H9 (cell line): Measurements from ENCODE around the gene FRRS1. TPM values are rescaled to one million over a fixed set of nuclear protein-coding genes. Genes with fewer than 3 reads are reported as not detected.

Source experiments
- DNase-seq: peaks from one replicate; pipeline ENCODE4 v3.0.0-alpha.2; 2017
- H2AFZ ChIP-seq: one replicate; pipeline ENCODE4 v1.6.1; 2013; ENCODE audit warnings: mild to moderate bottlenecking, low read length, control low read depth, moderate library complexity
- H2AK5ac ChIP-seq: 2 replicates; pipeline ENCODE4 v1.6.1; 2013; ENCODE audit warnings: low read length, control low read depth, mixed read lengths; ENCODE audit not compliant: insufficient read length
- H2BK120ac ChIP-seq: one replicate; pipeline ENCODE4 v1.6.1; 2013; ENCODE audit warnings: low read depth, mild to moderate bottlenecking, low read length, control low read depth, inconsistent platforms; ENCODE audit not compliant: poor library complexity, severe bottlenecking
- H2BK12ac ChIP-seq: 2 replicates; pipeline ENCODE4 v1.6.1; 2013; ENCODE audit warnings: low read length, control low read depth, mixed read lengths, low read depth; ENCODE audit not compliant: insufficient read length
- H2BK15ac ChIP-seq: 2 replicates; pipeline ENCODE4 v1.6.1; 2013; ENCODE audit warnings: low read depth, low read length, control low read depth
- H2BK20ac ChIP-seq: one replicate; pipeline ENCODE4 v1.6.1; 2013; ENCODE audit warnings: low read depth, mild to moderate bottlenecking, low read length, control low read depth, inconsistent platforms; ENCODE audit not compliant: poor library complexity, severe bottlenecking
- H2BK5ac ChIP-seq: 2 replicates; pipeline ENCODE4 v1.6.1; 2013; ENCODE audit warnings: low read length, control low read depth, mixed read lengths; ENCODE audit not compliant: insufficient read length
- H3K14ac ChIP-seq: 2 replicates; pipeline ENCODE4 v1.6.1; 2013; ENCODE audit warnings: low read length, control low read depth; ENCODE audit not compliant: insufficient read depth
- H3K18ac ChIP-seq: 2 replicates; pipeline ENCODE4 v1.6.1; 2013; ENCODE audit warnings: low read depth, mild to moderate bottlenecking, mixed read lengths, low read length, control low read depth; ENCODE audit not compliant: insufficient read length
- H3K23ac ChIP-seq: 2 replicates; pipeline ENCODE4 v1.6.1; 2013; ENCODE audit warnings: low read length, control low read depth, mixed read lengths, low read depth; ENCODE audit not compliant: insufficient read length
- H3K23me2 ChIP-seq: 2 replicates; pipeline ENCODE4 v1.6.1; 2013; ENCODE audit warnings: low read depth, mild to moderate bottlenecking, mixed read lengths, low read length, control low read depth; ENCODE audit not compliant: insufficient read length, poor library complexity, severe bottlenecking
- H3K27ac ChIP-seq: 2 replicates; pipeline ENCODE4 v1.5.1; 2013; ENCODE audit warnings: low read length, control low read depth, mixed read lengths, low read depth; ENCODE audit not compliant: insufficient read length
- H3K27me3 ChIP-seq: 2 replicates; pipeline ENCODE4 v1.6.1; 2013; ENCODE audit warnings: low read length, control low read depth, inconsistent platforms; ENCODE audit not compliant: insufficient read depth
- H3K4ac ChIP-seq: 2 replicates; pipeline ENCODE4 v1.6.1; 2013; ENCODE audit warnings: low read depth, mild to moderate bottlenecking, control low read depth, inconsistent platforms, low read length, moderate library complexity
- H3K4me1 ChIP-seq: 2 replicates; pipeline ENCODE4 v1.6.1; 2013; ENCODE audit warnings: low read length, control low read depth, inconsistent platforms; ENCODE audit not compliant: insufficient read depth
- H3K4me2 ChIP-seq: 2 replicates; pipeline ENCODE4 v1.6.1; 2013; ENCODE audit warnings: low read length, control low read depth, mixed read lengths; ENCODE audit not compliant: insufficient read length, insufficient read depth
- H3K56ac ChIP-seq: 2 replicates; pipeline ENCODE4 v1.6.1; 2013; ENCODE audit warnings: low read depth, mild to moderate bottlenecking, mixed read lengths, low read length, control low read depth; ENCODE audit not compliant: insufficient read length
- H3K79me1 ChIP-seq: 2 replicates; pipeline ENCODE4 v1.6.1; 2013; ENCODE audit warnings: low read depth, mild to moderate bottlenecking, moderate library complexity, low read length, control low read depth, inconsistent platforms; ENCODE audit not compliant: insufficient read depth, poor library complexity, severe bottlenecking
- H3K79me2 ChIP-seq: 2 replicates; pipeline ENCODE4 v1.6.1; 2013; ENCODE audit warnings: low read length, control low read depth, inconsistent platforms; ENCODE audit not compliant: insufficient read depth
- H3K9ac ChIP-seq: 2 replicates; pipeline ENCODE4 v1.6.1; 2013; ENCODE audit warnings: low read length, control low read depth, mixed read lengths; ENCODE audit not compliant: insufficient read length; ENCODE audit errors: extremely low read depth
- H3K9me3 ChIP-seq: one replicate; pipeline ENCODE4 v1.6.1; 2013; ENCODE audit warnings: low read depth, low read length, inconsistent platforms; ENCODE audit not compliant: control insufficient read depth
- H3T11ph ChIP-seq: one replicate; pipeline ENCODE4 v1.6.1; 2013; ENCODE audit warnings: mild to moderate bottlenecking, low read length, control low read depth, inconsistent platforms
- H4K20me1 ChIP-seq: one replicate; pipeline ENCODE4 v1.6.1; 2013; ENCODE audit not compliant: control insufficient read depth, insufficient read length, insufficient read depth
- H4K5ac ChIP-seq: 2 replicates; pipeline ENCODE4 v1.6.1; 2013; ENCODE audit warnings: low read depth, mild to moderate bottlenecking, mixed read lengths, low read length, control low read depth; ENCODE audit not compliant: insufficient read length
- H4K8ac ChIP-seq: replicated peaks from 2 replicates; pipeline ENCODE4 v1.6.1; 2013; ENCODE audit warnings: low read length, control low read depth, mixed read lengths, low read depth; ENCODE audit not compliant: insufficient read length
- H4K91ac ChIP-seq: 2 replicates; pipeline ENCODE4 v1.6.1; 2013; ENCODE audit warnings: low read depth, mild to moderate bottlenecking, moderate library complexity, mixed read lengths, low read length, control low read depth; ENCODE audit not compliant: insufficient read length
- H3K27ac Mint-ChIP-seq, 3 experiments: 2 replicates in 2 of 3; 3 replicates in 1 of 3; pipeline ENCODE4 v1.8.0; 2020 to 2021; ENCODE audit warnings: mixed read lengths in 3 of 3, mild to moderate bottlenecking in 1 of 3, moderate library complexity in 1 of 3
- H3K27me3 Mint-ChIP-seq: 2 replicates; pipeline ENCODE4 v1.8.0; 2021; ENCODE audit warnings: low read depth, mild to moderate bottlenecking, moderate library complexity, mixed read lengths
- H3K36me3 Mint-ChIP-seq, 3 experiments: 2 replicates in 2 of 3; 3 replicates in 1 of 3; pipeline ENCODE4 v1.8.0; 2020 to 2021; ENCODE audit warnings: low read depth in 3 of 3, mixed read lengths in 3 of 3; ENCODE audit not compliant: insufficient read depth in 1 of 3
- H3K4me1 Mint-ChIP-seq, 2 experiments: 2 replicates each; pipeline ENCODE4 v1.8.0; 2020; ENCODE audit warnings: mixed read lengths in 2 of 2
- H3K4me3 Mint-ChIP-seq, 2 experiments: 2 replicates in 1 of 2; 3 replicates in 1 of 2; pipeline ENCODE4 v1.8.0; 2020 to 2021; ENCODE audit warnings: mild to moderate bottlenecking in 2 of 2, mixed read lengths in 2 of 2, moderate library complexity in 1 of 2
- H3K9me3 Mint-ChIP-seq, 2 experiments: 2 replicates in 1 of 2; 3 replicates in 1 of 2; pipeline ENCODE4 v1.8.0; 2020; ENCODE audit warnings: mild to moderate bottlenecking in 2 of 2, mixed read lengths in 2 of 2, moderate library complexity in 1 of 2
- WGBS: extraction: QIAGEN DNeasy Blood & Tissue Kit; methylation state at CpG from one replicate; pipeline ENCODE4 v1.1.7; 2013; ENCODE audit warnings: missing lambda C conversion rate, low lambda C conversion rate, mixed read lengths; ENCODE audit not compliant: insufficient read length; ENCODE audit errors: extremely low coverage; 5-methylcytosine and 5-hydroxymethylcytosine counted together
- total RNA-seq: library from RNA; stranded (reverse); gene quantifications from 2 replicates; pipeline ENCODE4 v1.2.1, GENCODE V29; 2021
- TF ChIP-seq, protein P1 (sequence below): fragments of 200-600 bp; sonication (generic); conservative IDR thresholded peaks from 3 replicates; pipeline ENCODE4 v1.8.0; 2021; ENCODE audit warnings: antibody characterized with exemption, mild to moderate bottlenecking

Gene FRRS1
- total RNA-seq, 1 experiment from 2014 or later = 5.6 TPM

DNA sequence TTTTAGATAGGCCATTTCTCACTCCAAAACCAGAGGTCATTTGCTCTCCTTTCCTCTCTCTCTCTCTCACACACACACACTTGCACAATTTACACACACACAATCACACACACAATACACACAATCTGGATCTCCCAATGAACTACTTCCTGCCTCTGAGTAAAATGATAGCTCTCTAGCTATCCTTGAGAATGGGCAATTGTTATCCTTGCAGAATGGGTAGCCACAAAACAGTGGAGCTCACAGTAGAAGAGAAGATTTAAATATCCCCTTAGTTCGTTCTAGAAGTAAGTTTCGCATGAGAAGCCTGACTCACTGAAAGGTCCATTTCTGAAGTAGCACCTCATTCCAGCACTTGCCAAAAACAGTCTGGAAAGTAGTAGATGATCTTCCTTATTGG is 102.9 kb downstream of the FRRS1 start:
- H3K23ac ChIP-seq = no peak overlapping the region
- H3K27me3 ChIP-seq = no peaks in the 10 kb centered on the region
- no peak overlapping the region for H3K18ac ChIP-seq
- H3K23me2 ChIP-seq = no peaks in the 10 kb centered on the region
- no peaks in the 10 kb centered on the region for H4K20me1 ChIP-seq
- no peak overlapping the region for H3K4me3 Mint-ChIP-seq
- H3K4me2 ChIP-seq = no peak overlapping the region
- H2BK12ac ChIP-seq = no peak overlapping the region
- no peak overlapping the region for H2BK15ac ChIP-seq
- H3K27me3 Mint-ChIP-seq = no peaks in the 10 kb centered on the region
- no peaks in the 10 kb centered on the region for H3K36me3 Mint-ChIP-seq
- H3K79me2 ChIP-seq = no peaks in the 10 kb centered on the region
- H3K4me1 Mint-ChIP-seq = peaks cover 7 to 10% of the 10 kb centered on the region in 2 experiments; a peak in 3 of 4 replicates
- H3K9me3 ChIP-seq = no peaks in the 10 kb centered on the region
- TF ChIP-seq, protein P1, sequence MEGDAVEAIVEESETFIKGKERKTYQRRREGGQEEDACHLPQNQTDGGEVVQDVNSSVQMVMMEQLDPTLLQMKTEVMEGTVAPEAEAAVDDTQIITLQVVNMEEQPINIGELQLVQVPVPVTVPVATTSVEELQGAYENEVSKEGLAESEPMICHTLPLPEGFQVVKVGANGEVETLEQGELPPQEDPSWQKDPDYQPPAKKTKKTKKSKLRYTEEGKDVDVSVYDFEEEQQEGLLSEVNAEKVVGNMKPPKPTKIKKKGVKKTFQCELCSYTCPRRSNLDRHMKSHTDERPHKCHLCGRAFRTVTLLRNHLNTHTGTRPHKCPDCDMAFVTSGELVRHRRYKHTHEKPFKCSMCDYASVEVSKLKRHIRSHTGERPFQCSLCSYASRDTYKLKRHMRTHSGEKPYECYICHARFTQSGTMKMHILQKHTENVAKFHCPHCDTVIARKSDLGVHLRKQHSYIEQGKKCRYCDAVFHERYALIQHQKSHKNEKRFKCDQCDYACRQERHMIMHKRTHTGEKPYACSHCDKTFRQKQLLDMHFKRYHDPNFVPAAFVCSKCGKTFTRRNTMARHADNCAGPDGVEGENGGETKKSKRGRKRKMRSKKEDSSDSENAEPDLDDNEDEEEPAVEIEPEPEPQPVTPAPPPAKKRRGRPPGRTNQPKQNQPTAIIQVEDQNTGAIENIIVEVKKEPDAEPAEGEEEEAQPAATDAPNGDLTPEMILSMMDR = no peak
- H3K9ac ChIP-seq = no peak overlapping the region
- H4K5ac ChIP-seq = no peak overlapping the region
- H2BK5ac ChIP-seq = no peak overlapping the region
- no peaks in the 10 kb centered on the region for H3K79me1 ChIP-seq
- no peak overlapping the region for H3K56ac ChIP-seq
- H2AFZ ChIP-seq = no peak overlapping the region
- no peak overlapping the region for H2BK20ac ChIP-seq
- no peak overlapping the region for H3K27ac ChIP-seq
- no peak overlapping the region for H4K8ac ChIP-seq
- H3T11ph ChIP-seq = no peak overlapping the region
- H3K14ac ChIP-seq = no peak overlapping the region
- no peak for DNase-seq
- no peak overlapping the region for H2AK5ac ChIP-seq
- no peak overlapping the region for H3K27ac Mint-ChIP-seq
- no CpG with 5 or more reads among the region's 2 CpGs for whole genome bisulfite sequencing
- H3K9me3 Mint-ChIP-seq = no peaks in the 10 kb centered on the region
- no peak overlapping the region for H4K91ac ChIP-seq
- peaks cover 2% of the 10 kb centered on the region; the same call in 1 of the 2 replicates for H3K4me1 ChIP-seq
- H3K4ac ChIP-seq = no peak overlapping the region
- no peak overlapping the region for H2BK120ac ChIP-seq
